Fibroblast of mammary gland (primary cell): ENCODE results near the gene UPF3A.

Source experiments
- DNase-seq: peaks from one replicate; pipeline ENCODE4 v3.0.0-alpha.2; 2010; ENCODE audit warnings: low read depth
- H3K4me3 ChIP-seq: 2 replicates; pipeline ENCODE4 v1.5.1; 2011; ENCODE audit warnings: low read depth, mild to moderate bottlenecking, low read length, moderate library complexity; ENCODE audit not compliant: control insufficient read depth
- TF ChIP-seq, protein P1 (sequence below): conservative IDR thresholded peaks from 2 replicates; pipeline ENCODE4 v1.5.1; 2011; ENCODE audit warnings: low read depth, low read length, inconsistent platforms; ENCODE audit not compliant: control insufficient read depth, insufficient read depth

UPF3A gene

DNA sequence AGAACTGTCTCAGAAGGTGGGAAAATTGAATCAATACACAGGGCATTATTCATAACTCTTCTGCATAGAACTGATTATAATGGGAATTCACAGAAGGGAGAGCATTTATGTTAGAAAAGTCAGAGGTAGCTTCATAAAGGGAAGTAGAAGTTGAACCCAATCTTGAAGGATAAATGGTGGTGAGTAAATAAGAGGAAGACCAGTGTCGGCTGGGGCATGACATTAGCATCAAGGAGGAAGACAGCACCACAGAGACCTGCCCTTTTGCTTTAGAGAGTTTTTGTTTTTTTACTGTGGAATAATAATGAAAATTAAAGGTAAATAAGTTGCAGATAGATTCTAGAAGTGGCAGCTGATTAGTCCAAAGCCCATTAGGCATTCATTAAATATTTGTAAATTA lies 24.9 kb upstream of the UPF3A start:
- TF ChIP-seq, protein P1, sequence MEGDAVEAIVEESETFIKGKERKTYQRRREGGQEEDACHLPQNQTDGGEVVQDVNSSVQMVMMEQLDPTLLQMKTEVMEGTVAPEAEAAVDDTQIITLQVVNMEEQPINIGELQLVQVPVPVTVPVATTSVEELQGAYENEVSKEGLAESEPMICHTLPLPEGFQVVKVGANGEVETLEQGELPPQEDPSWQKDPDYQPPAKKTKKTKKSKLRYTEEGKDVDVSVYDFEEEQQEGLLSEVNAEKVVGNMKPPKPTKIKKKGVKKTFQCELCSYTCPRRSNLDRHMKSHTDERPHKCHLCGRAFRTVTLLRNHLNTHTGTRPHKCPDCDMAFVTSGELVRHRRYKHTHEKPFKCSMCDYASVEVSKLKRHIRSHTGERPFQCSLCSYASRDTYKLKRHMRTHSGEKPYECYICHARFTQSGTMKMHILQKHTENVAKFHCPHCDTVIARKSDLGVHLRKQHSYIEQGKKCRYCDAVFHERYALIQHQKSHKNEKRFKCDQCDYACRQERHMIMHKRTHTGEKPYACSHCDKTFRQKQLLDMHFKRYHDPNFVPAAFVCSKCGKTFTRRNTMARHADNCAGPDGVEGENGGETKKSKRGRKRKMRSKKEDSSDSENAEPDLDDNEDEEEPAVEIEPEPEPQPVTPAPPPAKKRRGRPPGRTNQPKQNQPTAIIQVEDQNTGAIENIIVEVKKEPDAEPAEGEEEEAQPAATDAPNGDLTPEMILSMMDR: no peak
- no peak for DNase-seq
- H3K4me3 ChIP-seq: no peak overlapping the region

- DNase-seq: no peak
- TF ChIP-seq, protein P1: no peak
- H3K4me3 ChIP-seq: no peak overlapping the region
Measured at GRCh38 chr13:114257014-114257413, 24.4 kb upstream of the UPF3A start.

DNA sequence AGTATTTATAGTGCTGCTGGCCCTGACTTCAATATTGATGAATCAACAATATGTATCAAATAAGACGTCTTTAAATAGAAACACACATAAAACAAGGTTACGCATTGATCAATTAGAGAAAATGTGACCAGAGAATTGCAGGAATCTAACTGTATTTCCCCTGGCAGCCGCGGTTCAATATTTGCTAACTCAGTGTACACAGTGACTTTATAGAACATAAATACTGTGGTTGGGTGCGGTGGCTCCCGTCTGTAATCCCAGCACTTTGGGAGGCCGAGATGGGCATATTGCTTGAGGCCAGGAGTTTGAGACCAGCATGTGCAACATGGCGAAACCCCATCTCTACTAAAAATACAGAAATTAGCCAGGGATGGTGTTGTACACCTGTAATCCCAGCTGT lies 22.8 kb upstream of the UPF3A start:
- TF ChIP-seq, protein P1: no peak
- H3K4me3 ChIP-seq: no peak overlapping the region
- no peak for DNase-seq

GRCh38 chr13:114259374-114259773 lies 22.0 kb upstream of the UPF3A start:
- no peak overlapping the region for H3K4me3 ChIP-seq
- no peak for DNase-seq
- TF ChIP-seq, protein P1: no peak

- H3K4me3 ChIP-seq: no peak overlapping the region
- DNase-seq: no peak
- TF ChIP-seq, protein P1: no peak
Measured at GRCh38 chr13:114259974-114260373, 21.4 kb upstream of the UPF3A start.

DNA sequence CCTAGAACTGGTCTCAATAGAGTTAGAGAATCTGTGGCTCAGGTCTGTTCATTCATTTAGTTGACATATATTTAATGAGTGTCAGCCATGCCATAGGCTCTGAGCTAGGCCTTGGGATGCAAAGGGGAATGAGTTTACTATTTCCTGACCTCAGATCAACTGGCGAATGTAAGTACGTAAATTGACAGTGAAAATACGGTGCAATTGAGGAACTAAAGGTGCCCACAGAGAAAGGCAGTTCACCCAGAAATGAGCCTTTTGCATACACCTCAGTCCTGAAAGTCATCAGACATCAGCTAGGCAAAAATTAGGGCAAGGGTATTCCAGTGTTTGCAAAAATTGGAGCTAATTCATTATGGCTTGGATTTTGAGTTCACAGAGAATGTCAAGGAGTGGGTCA lies 20.6 kb upstream of the UPF3A start:
- no peak overlapping the region for H3K4me3 ChIP-seq
- TF ChIP-seq, protein P1: no peak

DNA sequence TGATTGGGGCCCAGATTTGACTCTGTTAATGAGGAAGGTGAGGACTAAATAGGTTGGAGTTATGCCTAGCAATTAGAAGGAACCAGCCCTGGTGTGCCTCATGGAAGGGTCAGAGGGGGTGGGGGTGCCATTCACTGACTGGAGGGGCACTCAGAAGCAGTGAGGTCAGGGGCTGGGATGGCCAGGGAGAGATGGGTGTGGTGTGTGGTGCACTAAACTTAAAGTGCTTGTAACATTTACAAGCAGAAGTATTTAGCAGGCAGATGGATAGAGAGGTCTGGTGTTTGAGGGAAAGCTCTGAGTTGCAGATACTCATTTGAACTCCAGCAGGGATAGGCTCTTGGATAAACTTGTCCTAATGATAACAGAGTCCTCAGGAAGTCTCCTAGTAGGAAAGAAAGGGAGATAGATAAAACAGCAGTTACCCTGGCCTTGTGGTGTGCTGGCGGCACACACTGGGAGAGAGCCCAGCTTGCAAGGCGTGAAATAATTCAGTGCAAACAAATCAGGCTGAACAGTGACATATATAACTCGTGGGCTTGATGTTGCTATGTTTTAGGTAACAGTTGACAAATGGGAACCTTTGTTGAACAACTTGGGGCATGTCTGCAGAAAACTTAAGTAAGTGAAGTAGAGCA lies 20.0 kb upstream of the UPF3A start:
- TF ChIP-seq, protein P1: no peak
- no peak for DNase-seq
- no peak overlapping the region for H3K4me3 ChIP-seq

More for the DNA sequence above, 20.6 kb upstream of the UPF3A start:
- DNase-seq: no peak
